Hematopoietic multipotent progenitor cell treated with erythropoietin and hydrocortisone succinate and interleukin-3 and kit ligand, for 6 days (in vitro differentiated cells): ENCODE data around the gene AUH.

ENCODE experiments used
- DNase-seq: peaks from one replicate; pipeline ENCODE4 v3.0.0-alpha.2; 2015

Gene AUH

DNA sequence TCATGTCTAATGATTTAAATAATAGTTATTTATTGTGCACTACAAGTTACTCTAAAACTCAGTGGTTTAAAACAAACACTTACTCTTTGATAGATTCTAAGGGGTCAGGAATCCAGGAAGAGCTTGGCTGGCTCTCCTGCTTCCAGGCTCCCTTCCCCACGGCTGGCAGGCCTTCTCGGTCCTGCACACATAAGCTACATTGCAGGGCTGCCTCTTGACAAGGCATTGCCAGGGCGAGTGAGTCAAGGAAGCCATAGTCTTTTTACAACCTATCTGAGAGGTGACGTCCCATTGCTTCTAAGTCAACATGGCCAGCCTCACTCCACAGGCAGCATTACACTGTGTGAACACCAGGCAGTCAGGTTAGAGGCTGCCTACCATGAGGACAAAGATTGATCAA is 119.8 kb downstream of the AUH start:
- no peak for DNase-seq

DNA sequence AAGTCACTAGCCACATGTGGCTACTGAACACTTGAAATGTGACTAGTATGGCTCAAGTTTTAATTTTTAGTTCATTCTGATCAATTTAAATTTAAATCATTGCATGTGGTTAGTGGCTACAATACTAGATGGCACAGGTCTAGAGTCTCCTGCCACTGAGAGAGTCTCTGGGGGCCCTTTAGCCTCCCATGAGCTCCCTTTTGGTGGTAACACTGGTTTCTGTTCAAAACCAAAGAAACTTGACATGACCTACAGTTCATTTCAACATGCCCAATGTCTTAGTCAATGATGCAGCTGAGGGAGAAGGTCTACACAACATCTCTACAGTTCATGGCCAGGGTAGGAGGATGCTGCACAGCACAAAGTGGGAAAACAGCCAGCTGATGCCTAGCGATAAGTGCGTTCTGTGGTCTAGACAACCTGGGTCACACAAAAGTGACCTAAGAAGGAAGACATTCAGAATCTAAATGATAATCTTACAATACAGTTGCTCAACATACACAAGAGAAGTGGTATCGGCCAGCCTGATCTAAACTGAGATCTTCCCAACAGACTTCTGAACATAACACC is 121.0 kb downstream of the AUH start:
- DNase-seq: peak; percentile 59

DNA sequence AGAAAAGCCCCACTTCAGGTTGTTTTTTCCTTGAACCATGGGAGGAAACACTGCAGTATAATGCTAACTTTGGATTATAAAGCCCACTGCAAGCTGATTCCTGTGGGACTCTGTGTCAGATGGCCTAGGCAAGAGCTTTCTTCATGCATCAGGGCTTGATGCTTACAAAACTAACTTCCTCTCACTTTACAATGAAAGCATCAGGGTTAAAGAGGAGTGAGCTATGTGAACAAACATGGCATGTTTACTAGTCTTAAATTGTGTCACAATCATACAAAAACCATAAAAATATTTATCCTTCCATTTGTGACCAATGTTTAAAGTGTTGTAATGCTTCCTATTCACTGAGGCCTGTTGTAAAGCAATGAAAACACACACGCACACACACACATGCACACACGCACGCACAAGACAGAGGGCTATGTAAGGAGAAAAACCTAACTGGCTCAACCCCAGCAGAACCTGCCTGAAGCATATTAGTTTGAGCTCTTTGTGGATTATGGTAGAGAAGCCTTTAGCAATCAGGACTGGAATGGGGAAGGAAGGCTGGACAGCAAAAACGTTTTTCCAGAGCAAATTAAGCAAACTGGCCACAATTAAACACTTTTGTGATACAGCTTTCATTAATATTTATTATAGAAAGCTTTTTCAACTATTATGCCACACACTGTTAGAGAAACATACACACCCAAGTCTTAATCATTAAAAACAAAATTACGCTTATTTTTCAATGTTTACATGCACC is 122.2 kb downstream of the AUH start:
- DNase-seq: no peak

DNA sequence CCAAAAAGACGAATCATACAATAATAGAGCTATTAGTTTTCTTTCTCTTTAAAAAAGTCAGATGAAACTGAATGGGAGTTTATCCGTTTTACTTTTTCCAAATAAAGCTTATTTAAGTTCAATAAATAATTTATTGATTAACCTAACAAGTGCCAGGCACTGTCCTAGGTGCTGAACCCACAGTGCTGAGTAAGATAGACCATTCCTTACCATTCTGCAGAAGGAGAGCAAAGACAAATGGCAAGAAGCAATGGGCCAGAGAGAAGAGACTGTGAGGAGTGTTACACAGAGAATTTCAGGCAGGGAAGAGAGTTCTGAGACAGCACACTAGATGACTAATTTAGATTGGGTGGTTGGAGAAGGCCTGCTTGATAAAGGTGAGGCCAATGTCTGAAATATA is 127.2 kb downstream of the AUH start:
- DNase-seq: peak; percentile 48

DNA sequence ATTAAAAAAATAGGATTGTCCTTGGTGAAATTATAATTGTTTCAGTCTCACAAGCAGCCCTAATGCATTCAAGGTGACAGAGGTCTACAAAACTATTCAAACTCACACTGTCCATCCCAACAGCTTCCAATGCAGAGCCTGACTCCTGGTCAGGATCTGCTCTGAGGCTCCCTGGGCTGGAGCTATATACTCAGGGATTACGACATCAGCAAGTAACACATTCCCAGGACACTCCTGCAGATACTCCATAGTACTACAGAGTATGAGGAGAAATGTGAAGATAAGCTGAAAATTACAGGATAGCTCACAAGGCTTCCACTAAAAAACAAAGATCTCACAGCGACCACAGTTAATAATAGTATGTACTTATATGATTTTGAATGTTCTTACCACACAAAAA is 130.1 kb downstream of the AUH start:
- no peak for DNase-seq

DNA sequence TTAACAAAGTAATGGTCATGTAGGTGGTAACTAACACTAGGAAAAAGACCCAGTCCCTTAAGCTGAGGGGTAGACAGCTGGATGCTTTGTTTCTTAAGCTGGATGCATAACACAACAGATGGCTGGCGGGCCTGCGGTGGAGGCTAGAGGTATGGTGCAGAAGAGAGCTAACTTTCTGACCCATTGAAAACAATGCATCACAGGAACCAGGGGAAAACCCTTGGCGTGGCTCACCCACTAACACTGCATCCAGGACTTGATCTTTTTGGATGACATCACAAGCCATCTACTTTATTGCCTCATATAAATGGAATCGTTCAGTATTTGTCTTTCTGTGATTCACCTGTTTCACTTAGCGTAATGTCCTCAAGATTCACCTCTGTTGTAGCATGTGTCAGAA is 138.7 kb downstream of the AUH start:
- DNase-seq: no peak

DNA sequence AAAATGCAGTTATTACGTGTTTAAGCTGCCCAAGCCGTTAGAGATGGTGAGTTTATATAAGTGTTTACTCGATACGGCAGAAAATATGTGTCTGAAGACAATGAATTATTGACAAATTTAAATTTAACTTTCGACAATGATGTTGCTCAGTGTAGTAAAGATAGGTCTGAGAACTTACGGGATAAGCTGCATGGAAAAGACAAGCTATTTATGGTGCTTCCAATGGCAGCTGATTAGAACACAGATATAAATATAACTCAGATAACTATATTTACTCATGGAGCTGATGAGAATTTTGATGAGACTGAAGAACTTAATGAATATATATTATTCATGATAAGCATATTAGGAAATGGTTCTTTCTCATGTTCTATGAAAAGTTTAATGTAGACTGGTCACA is 139.3 kb downstream of the AUH start:
- no peak for DNase-seq

DNA sequence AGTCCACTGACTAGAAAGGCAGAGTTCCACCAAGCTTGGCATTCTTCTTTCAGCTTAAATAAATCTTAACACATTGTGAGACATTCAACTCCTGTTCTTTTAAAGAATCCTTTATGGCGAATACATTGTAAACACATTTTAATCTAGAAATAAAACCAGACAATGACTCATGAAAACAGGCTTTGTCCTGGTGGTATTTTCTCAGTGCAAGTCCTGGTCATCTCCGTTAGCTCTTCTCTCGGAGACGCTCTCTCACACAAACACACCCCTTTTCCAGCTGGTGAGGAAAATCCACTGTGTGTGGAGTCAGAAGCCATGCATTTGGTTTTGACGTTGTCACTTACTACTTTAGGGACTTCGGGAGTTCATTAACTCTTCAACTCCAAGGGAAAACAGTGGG is 140.4 kb downstream of the AUH start:
- DNase-seq: no peak

DNA sequence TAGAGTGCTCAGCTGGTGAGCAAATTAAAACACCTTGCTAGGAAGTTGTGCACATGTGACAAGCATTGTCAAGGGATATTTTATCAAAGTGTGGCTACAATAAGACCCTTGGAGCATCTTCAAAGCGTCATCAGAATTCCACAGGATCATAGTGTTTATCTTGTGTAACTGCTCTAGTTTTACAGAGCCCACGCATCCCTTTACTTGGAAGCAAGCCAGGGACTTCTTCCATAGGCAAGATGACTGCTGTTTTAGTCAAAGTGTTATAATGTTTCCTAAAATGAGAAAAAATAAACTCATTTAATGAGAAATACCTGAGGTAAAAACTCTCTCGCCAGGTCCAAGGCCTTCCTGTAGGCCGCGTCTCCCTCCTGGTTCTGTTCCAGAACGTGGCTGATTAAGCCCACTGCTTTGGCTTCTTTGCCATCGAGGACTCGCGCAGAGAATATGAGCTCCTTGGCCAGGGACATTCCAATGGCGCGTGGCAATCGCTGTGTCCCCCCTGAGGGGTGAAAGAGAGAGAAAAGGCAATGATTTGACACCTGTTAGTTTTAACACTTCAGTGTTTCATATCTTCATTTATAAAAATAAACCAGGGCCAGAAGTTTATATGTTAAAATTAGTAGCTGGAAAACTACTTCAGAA is 141.1 kb downstream of the AUH start:
- DNase-seq: no peak

DNA sequence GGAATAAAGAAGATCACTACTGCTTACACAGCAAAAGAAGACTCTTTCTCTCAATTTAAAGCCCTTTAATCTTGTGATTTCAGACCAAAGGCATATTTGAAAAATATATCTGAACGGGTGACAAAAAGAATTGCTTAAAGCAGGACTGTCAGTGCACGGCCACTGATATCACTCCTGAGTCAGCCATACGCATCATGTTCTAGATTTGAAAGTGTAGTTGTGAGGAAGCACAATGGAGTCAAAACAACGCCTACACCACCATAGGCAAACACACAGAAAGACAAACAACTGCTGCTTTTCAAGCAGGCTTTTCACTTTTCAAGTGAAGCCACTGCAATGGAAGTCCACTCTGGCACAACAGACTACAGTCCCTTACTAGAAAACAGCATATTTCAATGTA is 141.7 kb downstream of the AUH start:
- DNase-seq: no peak

DNA sequence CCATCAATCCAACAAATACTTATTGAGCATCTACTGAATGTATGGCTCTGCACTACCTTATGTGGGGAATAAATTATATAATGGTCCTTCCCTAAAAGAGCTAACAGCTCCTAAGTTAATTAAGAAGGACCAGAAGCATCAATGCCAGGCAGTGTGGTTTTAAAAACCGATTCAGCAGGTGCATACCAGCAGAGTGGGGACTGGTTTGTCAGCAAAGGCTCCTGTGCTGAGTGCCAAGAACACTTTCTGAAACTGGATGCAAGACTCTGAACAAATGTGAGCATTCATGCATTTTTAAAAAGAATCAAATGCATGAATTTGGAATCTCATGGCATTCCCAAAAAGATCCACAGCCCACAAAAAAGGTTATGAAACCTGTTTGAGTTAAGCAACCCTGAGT is 142.2 kb downstream of the AUH start:
- DNase-seq: no peak

DNA sequence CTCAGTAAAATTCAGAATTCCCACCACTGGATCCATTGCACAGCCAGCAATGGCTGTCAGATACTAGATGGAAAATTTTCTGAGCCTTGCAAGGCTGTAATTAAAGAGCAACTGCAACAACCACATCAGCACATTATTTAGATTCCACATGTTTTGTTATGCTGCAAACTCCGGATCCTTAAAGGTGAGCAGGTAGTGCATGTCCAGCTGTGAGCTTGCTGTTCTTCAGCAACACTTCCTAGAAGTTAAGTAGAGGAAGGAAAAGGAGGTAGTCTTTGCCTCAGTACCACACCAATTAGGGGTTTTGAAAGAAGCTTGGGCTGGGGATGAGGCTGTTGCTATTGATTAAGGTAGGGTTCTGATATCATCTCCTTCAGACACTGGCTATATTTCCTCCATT is 144.3 kb downstream of the AUH start:
- no peak for DNase-seq

DNA sequence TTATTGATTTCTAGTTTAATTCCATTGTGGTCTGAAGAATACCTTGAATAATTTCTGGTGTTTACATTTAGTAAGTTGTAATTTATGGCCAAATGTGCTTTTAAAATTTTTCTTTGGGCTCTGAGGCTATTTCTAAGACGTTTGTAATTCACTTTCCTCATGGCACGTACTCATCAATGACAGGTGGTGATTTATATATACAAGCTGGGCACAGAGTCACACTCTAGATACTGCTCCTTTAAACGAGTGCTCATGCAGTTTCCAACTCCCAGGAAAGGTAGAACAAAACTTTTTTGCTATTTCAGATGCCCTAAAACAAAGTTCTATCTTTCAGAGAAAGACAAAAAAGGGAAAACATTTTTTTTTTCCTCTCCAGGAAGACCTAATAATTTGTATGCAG is 146.9 kb downstream of the AUH start:
- DNase-seq: no peak

DNA sequence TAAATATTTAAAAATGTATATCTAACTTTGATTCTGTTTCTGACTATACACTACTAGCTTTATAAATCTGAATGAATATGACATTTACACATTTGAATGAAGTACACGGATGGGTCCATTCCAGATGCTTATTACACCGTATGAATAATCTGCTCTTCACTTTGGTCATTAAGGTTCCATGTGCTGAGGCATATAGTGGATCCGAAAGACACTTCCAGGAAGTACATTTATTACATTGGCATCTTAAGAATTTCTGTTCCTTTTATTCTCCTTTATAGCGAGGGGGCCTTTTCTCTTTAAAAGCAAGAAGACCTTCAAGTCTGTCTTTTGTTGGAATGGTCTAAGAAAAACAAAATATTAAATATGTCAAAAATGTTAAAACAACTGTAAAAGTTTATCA is 147.6 kb downstream of the AUH start:
- DNase-seq: no peak

DNA sequence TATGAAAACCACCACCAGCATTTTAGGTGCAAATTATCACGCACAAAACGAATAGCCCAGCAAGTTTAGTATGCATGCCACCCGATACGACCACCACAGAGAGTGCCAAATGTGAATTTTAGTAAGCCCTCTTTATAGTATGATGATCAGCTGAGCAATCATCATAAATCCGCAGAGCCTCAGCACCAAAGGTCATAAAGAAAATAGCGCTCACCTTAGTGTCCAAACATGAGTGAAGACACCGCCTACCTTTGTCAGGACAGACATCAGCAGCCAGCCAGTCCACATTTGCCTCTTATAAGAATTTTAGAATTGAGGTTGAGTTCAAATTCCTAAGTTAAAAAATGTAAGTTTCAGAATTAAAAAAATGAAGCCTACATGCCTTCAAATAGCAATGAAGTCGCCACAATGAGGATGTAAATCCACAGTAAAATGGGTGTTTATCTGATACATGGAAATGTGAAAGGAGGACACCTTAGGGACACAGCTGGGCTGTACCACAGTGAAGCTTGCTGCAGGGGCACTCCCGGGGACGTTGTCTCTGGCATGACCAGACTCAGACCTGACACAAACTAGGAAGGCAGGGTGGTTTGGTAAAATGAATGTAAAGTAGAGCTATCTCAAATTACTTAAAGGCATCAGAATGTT is 149.0 kb downstream of the AUH start:
- no peak for DNase-seq

DNA sequence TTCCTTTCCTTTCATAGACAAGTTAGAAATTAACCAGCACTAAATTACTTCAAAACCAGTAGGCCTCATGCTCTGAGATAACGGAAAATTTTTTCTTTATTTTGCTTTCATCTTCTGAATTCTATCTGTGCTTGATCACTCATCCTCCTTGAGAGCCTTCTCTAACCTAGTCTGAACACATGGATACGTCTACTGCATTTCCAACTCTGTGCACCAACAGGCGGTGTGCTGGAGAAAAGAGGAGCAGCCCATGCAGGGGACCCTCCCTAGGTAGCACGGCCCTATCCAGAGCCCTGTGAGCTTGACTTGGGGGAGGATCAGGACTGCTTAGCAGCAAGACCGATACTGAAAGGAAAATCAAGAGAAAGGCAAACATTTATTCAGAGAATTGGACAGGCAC is 149.8 kb downstream of the AUH start:
- DNase-seq: no peak

DNA sequence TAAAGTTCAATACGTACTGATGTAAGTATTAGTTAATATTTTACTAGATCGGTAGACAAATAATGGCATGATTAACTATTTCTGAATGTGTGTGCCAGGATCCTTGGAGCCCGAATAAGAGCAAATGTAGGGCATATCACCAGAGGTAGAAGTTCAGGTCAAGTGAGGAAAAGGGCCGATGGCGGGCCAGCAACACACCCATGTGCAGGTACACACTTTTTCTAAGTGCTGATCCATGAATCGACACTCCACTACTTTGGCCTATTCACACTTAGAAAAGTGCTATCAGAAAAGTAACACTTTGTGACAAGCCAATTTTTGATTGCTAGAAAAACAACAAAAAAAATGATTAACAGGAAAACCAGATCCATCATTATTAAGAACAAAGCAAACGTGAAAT is 150.3 kb downstream of the AUH start:
- no peak for DNase-seq

DNA sequence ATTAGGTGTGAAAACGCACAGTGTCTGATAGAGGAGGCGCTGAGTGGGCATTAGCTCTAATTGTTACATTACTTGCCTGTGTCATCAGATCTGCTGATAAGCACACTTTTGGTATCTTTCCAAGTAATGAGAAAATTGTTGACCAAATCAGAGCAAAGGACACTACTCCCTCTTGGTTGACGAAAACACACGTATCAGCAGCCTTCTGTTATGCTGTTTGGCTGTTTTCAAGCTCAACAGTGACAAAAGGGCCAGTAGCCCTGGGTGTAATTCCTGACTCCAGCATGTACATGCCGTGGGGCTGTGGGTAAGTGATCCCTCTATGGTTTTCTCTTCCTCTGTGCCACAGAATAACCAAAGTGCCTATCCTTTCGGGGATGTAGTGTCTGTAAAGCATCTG is 151.4 kb downstream of the AUH start:
- DNase-seq: no peak

DNA sequence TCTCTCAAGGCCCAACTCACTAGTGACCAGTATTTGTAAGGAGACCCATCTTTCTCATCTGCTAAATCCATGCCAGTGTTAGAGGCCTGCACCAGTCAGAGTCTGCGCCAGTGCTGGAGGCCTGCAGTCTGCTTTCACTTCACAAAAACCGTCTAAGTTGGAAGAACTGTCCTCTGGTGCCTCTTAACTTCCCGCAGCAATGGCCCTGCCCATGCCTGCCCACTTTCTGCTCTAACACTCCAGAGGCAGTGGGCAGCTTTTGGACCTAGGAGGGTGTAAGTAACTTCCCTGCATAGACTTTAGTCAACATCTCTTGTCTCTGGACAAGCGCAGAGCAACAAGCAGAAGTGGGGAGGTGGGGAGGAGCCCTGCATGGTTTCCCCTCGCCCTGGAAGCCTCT is 152.9 kb downstream of the AUH start:
- no peak for DNase-seq

DNA sequence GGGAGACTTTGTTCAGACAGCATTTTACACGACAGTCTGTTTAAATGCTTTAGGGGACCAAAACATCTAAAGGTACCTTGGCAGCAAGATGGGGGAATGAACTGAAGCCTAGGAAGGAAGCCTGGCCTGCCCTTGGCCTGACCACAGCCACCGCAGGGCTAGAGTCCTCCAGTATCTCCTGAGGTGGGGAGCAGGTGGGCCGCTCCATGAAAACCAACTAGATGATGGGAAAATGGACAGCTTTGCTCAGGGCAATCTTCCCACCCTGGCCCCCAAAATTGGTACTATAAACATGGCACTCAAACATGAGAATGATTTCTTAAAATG is 153.3 kb downstream of the AUH start:
- DNase-seq: no peak

DNA sequence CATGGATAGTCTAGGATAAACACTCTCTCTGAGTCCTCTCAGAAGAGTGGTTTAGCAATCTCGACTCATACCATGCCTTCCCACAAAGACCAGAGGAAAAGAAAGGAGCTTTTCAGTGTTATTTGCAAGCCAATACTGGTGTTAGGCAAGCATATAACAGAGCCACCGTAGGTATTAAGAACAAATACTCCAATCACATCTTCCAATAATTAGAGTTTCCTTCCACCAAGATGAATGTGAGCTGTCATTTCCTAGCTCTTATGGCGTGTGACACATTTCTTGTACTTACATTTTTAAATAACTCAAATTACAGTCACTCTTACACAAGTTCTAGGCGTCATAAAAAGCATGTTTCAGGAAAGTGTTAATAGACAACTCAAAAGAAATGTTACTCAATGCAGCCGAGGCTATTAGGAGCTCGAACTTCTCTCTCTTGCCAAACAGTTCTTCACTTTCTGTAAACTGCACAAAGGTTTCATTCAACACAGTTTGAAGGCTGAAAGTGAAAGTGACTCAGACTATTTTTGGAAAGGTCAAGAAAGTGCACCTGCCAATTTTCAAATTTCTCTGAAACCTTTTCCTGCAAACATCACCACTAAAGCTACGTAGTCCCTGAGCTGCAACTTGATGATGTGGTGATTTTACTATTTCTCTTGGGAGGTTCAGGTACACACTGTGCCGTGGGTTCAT is 153.8 kb downstream of the AUH start:
- DNase-seq: peak; percentile 43

DNA sequence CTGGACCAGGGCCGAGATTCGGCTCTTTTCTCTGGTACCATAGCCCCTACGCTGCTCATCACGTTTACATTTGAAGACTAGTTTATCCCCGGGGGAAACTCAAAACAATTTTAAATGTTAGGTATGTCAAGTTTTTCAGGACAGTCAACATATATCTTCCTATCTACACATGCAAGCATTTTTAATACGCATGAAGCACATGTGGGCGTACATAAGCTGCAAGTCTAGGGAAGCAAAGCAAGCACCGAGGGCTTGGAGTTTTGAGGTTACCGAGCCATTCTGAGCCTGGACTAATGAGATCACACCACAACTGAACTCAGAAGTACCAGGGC is 154.4 kb downstream of the AUH start:
- no peak for DNase-seq

DNA sequence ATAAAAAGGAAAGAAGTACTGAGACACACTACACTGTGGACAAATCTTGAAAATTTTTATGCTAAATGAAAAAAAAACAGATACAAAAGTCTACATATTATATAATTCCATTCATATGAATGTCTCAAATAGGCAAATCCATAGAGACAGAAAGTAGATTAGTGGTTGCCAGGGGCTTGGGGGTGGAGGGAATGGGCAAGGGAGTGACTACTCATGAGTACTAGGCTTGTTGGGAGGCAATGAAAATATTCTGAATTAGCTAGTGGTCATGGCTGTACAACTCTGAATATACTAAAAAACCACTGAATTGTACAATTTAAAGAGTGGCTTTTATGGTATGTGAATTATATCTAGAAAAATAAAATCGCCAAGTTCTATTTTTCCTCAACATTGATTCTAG is 154.9 kb downstream of the AUH start:
- no peak for DNase-seq

DNA sequence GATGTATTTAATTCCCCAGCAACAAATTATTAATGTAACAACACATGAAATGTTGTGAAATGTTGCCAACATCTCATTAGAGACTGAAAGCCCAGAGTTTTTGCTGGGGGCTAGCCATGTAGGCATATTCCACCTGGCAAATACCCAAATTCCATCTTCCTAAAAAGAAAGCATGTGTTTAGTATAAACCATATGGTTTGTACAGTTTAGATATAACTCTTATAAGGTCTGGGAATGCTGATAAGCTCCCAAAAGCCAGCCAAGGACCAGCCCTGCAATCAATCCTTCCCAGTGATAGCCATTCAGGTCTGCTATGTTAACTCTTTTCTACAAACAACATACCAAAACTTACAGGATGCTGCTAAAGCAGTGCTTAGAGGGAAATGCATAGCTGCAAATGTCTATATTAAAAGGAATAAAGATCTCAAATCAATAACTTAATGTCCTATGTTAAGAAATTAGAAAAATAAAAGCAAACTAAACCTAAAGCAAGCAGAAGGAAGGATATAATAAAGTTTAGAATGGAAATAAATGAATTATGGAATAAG is 158.9 kb downstream of the AUH start:
- peak; percentile 27 for DNase-seq
